22Rv1 (cell line): ENCODE results near the gene GRHPR.

Experiments used
- CTCF ChIP-seq: fragments of 450-650 bp; IDR thresholded peaks from 2 replicates; pipeline ENCODE4 v1.5.1; 2017; ENCODE audit warnings: mild to moderate bottlenecking
- ZFX ChIP-seq: fragments of 450-650 bp; IDR thresholded peaks from 2 replicates; pipeline ENCODE4 v1.6.1; 2017; ENCODE audit warnings: antibody characterized with exemption, borderline replicate concordance

GRCh38 chr9:37408933-37409710 lies 13.4 kb upstream of the GRHPR start:
- no peak for TF ChIP-seq CTCF
- no peak for TF ChIP-seq ZFX
